PC-9 (cell line): Measurements from ENCODE around the gene CELF4. TPM values are rescaled to one million over a fixed set of nuclear protein-coding genes. Genes with fewer than 3 reads are reported as not detected.

Experiments
- BruUV-seq: library from RNA; stranded (reverse); fragments of 400-500 nt; replicated peaks from 2 replicates; lab custom pipeline; 2021; lab: Mats Ljungman, UMichigan
- CTCF ChIA-PET: fragments of 300-600 bp; sonication (Branson Sonifier 250); formaldehyde crosslinking; loops from one replicate; lab custom pipeline; 2022; ENCODE audit warnings: antibody characterized with exemption; lab: Charles Lee
- POLR2A ChIA-PET: fragments of 300-600 bp; sonication (Branson Sonifier 250); formaldehyde crosslinking; loops from one replicate; lab custom pipeline; 2022; ENCODE audit warnings: antibody characterized with exemption; ENCODE audit not compliant: unreplicated experiment; lab: Charles Lee
- DNase-seq, 2 experiments: peaks; one replicate each; pipeline versions ENCODE4 v3.0.0 to v3.0.0-alpha.2; 2015 to 2022; ENCODE audit warnings: mixed read lengths in 1 of 2
- H2AFZ ChIP-seq: fragments of 200-600 bp; sonication (generic); 2 replicates; pipeline ENCODE4 v1.8.1; 2017; ENCODE audit warnings: antibody characterized with exemption
- H3F3A ChIP-seq: fragments of 200-600 bp; sonication (generic); 2 replicates; pipeline ENCODE4 v1.8.1; 2017; ENCODE audit warnings: antibody characterized with exemption, mild to moderate bottlenecking, low read depth; ENCODE audit not compliant: insufficient read depth
- H3K27ac ChIP-seq: fragments of 200-600 bp; sonication (generic); 2 replicates; pipeline ENCODE4 v1.6.1; 2016; ENCODE audit warnings: mixed run types
- H3K27me3 ChIP-seq: fragments of 200-600 bp; sonication (generic); 2 replicates; pipeline ENCODE4 v1.6.1; 2016; ENCODE audit warnings: low read depth, mixed run types; ENCODE audit not compliant: insufficient read depth
- H3K36me3 ChIP-seq: fragments of 200-600 bp; sonication (generic); 2 replicates; pipeline ENCODE4 v1.6.1; 2016; ENCODE audit warnings: low read depth, mixed run types
- H3K4me1 ChIP-seq: fragments of 200-600 bp; sonication (generic); replicated peaks from 2 replicates; pipeline ENCODE4 v1.6.1; 2016; ENCODE audit warnings: mixed run types; ENCODE audit not compliant: insufficient read depth
- H3K4me2 ChIP-seq: fragments of 200-600 bp; sonication (generic); 2 replicates; pipeline ENCODE4 v1.6.1; 2017; ENCODE audit warnings: mixed run types
- H3K4me3 ChIP-seq: fragments of 200-600 bp; sonication (generic); 2 replicates; pipeline ENCODE4 v1.6.1; 2016; ENCODE audit warnings: mixed run types
- H3K79me2 ChIP-seq: fragments of 200-600 bp; sonication (generic); 2 replicates; pipeline ENCODE4 v1.6.1; 2017; ENCODE audit warnings: low read depth, mixed run types
- H3K9me2 ChIP-seq: fragments of 200-600 bp; sonication (generic); 2 replicates; pipeline ENCODE4 v1.8.1; 2017; ENCODE audit warnings: mild to moderate bottlenecking; ENCODE audit not compliant: insufficient read depth
- H3K9me3 ChIP-seq: fragments of 200-600 bp; sonication (generic); 2 replicates; pipeline ENCODE4 v1.8.1; 2016; ENCODE audit warnings: low read depth; ENCODE audit not compliant: insufficient read depth
- H4K20me1 ChIP-seq: fragments of 200-600 bp; sonication (generic); 2 replicates; pipeline ENCODE4 v1.8.1; 2017; ENCODE audit not compliant: insufficient read depth
- EZH2 ChIP-seq: fragments of 200-600 bp; sonication (generic); IDR thresholded peaks from 2 replicates; pipeline ENCODE4 v1.8.0; 2017; ENCODE audit warnings: antibody characterized with exemption, low read depth
- intact Hi-C: fragments of 100-400 bp; cut with micrococcal nuclease; formaldehyde crosslinking; loops from one replicate; pipeline ENCODE4 v1.10.0; 2022; ENCODE audit not compliant: unreplicated experiment
- total RNA-seq: library from RNA; stranded (reverse); gene quantifications from 2 replicates; pipeline ENCODE4 v1.2.3, GENCODE V29; 2021
- TF ChIP-seq, protein P1 (sequence below): fragments of 200-600 bp; sonication (generic); conservative IDR thresholded peaks from 2 replicates; pipeline ENCODE4 v1.6.1; 2017; ENCODE audit warnings: mixed run types, antibody characterized with exemption, mild to moderate bottlenecking, moderate library complexity

CELF4 gene
- total RNA-seq, 1 experiment from 2014 or later: 1.2 TPM

DNA sequence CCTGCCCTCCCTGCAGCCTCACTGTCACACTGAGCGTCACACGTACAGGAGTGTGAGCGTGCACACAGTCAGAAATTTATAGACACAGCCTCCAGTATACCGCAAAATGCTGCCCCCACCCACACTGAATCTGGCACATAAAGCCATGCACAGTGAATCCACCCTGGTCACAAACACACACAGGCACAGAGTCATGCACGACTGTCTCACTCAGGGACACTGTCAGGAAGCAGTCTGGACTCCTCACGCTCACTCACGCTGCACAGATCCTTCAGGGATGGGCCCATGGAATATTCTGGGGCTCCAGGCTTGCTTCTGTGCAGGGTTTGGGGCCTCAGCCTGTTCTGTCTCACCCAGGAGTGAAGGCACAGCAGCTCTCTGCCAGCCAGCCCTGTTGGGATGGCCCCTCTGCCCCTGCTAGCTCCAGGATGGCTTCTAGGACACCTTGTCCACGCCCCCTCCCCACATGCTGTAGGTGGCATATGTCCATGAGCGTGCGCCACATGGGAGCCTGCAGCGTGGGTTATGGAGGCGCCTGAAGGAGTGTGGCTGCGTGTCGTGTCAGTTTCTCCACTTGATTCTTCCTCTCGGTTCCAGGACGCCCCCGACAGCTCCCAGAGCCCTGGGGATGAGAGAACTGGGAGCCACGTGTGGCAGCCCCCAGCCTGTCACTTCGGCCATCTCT lies 175.8 kb downstream of the CELF4 start:
- no peaks in the 10 kb centered on the region for H3K27me3 ChIP-seq
- no TSS peak for BruUV-seq
- H3K4me1 ChIP-seq: no peaks in the 10 kb centered on the region
- no peaks in the 10 kb centered on the region for H3K36me3 ChIP-seq
- H3K27ac ChIP-seq: no peak overlapping the region
- no peak for DNase-seq
- H3K79me2 ChIP-seq: no peaks in the 10 kb centered on the region
- no peaks in the 10 kb centered on the region for H4K20me1 ChIP-seq
- ChIA-PET CTCF (no interaction called here), POLR2A (no interaction called here)
- intact Hi-C loops: no loop called here
- H3K4me2 ChIP-seq: no peak overlapping the region
- H3K9me3 ChIP-seq: no peaks in the 10 kb centered on the region
- no peak overlapping the region for H3K4me3 ChIP-seq
- H3K9me2 ChIP-seq: no peaks in the 10 kb centered on the region
- H2AFZ ChIP-seq: no peak overlapping the region
- no peaks in the 10 kb centered on the region for H3F3A ChIP-seq
- TF ChIP-seq EZH2: no peak
- TF ChIP-seq, protein P1, sequence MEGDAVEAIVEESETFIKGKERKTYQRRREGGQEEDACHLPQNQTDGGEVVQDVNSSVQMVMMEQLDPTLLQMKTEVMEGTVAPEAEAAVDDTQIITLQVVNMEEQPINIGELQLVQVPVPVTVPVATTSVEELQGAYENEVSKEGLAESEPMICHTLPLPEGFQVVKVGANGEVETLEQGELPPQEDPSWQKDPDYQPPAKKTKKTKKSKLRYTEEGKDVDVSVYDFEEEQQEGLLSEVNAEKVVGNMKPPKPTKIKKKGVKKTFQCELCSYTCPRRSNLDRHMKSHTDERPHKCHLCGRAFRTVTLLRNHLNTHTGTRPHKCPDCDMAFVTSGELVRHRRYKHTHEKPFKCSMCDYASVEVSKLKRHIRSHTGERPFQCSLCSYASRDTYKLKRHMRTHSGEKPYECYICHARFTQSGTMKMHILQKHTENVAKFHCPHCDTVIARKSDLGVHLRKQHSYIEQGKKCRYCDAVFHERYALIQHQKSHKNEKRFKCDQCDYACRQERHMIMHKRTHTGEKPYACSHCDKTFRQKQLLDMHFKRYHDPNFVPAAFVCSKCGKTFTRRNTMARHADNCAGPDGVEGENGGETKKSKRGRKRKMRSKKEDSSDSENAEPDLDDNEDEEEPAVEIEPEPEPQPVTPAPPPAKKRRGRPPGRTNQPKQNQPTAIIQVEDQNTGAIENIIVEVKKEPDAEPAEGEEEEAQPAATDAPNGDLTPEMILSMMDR: no peak

DNA sequence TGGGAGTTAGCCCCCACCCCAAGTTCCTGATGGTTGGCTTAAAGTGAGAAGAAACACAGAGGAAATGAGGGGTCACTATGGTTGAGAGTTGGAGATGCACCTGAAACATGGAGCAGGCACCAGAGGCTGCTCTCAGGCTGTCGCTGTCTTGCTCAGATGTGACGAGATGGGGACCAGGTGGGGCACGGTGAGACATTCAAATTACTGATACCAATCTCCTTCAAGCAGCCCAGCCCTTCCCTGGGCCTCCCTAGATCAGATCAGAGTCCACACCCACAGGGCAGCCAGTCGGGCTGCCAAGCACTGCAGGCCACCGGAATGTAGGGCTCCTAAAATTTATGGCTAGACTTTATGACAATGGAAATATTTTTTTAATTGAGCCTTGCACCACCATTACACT lies 176.6 kb downstream of the CELF4 start:
- H3K4me1 ChIP-seq: no peaks in the 10 kb centered on the region
- no peak overlapping the region for H3K27ac ChIP-seq
- ChIA-PET POLR2A (no interaction called here), CTCF (no interaction called here)
- H4K20me1 ChIP-seq: no peaks in the 10 kb centered on the region
- DNase-seq: no peak
- H3K27me3 ChIP-seq: no peaks in the 10 kb centered on the region
- BruUV-seq: no TSS peak
- H3K9me2 ChIP-seq: no peaks in the 10 kb centered on the region
- no peaks in the 10 kb centered on the region for H3K9me3 ChIP-seq
- no peak overlapping the region for H3K4me3 ChIP-seq
- intact Hi-C loops: no loop called here
- no peak for TF ChIP-seq EZH2
- TF ChIP-seq, protein P1: no peak
- H3F3A ChIP-seq: no peaks in the 10 kb centered on the region
- no peak overlapping the region for H3K4me2 ChIP-seq
- no peaks in the 10 kb centered on the region for H3K79me2 ChIP-seq
- H3K36me3 ChIP-seq: no peaks in the 10 kb centered on the region
- H2AFZ ChIP-seq: no peak overlapping the region

DNA sequence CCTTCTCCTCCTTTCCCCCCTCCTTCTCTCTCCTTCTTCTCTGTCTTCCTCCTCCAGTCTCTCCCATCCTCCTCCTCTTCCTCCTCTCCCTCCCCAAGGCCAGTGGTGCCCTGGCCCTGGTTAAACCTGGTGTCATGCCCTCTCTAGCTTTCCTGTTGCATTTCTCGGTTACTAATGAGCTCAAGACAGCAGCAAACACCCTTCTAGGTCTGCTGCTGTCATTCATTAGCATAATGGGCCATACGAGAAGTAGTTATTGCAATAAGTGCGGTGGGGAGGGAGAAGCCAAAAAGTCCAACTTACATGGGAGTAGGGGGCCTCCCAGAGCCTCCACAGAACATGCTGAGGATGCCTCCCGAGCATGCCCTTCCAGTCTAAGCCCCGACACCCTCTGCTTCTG lies 177.2 kb downstream of the CELF4 start:
- no peak overlapping the region for H2AFZ ChIP-seq
- TF ChIP-seq, protein P1: no peak
- TF ChIP-seq EZH2: no peak
- H3K9me2 ChIP-seq: no peaks in the 10 kb centered on the region
- ChIA-PET POLR2A (no interaction called here), CTCF (no interaction called here)
- no peak for DNase-seq
- no peak overlapping the region for H3K4me3 ChIP-seq
- no peaks in the 10 kb centered on the region for H3K9me3 ChIP-seq
- no peaks in the 10 kb centered on the region for H4K20me1 ChIP-seq
- H3K4me1 ChIP-seq: no peaks in the 10 kb centered on the region
- H3K4me2 ChIP-seq: no peak overlapping the region
- BruUV-seq: no TSS peak
- no peaks in the 10 kb centered on the region for H3K79me2 ChIP-seq
- H3K27ac ChIP-seq: no peak overlapping the region
- no peaks in the 10 kb centered on the region for H3K36me3 ChIP-seq
- intact Hi-C loops: no loop called here
- no peaks in the 10 kb centered on the region for H3K27me3 ChIP-seq
- no peaks in the 10 kb centered on the region for H3F3A ChIP-seq
